GM19238 (cell line): ENCODE measurements around the gene CMTM4.
"Not testable (repeated sequence)": the region's sequence is repeated elsewhere in the genome, so short reads cannot be mapped to it uniquely, and the experiment has no call there.

Experiments used
- DNase-seq: peaks from one replicate; pipeline ENCODE4 v3.0.0; 2011; ENCODE audit warnings: low spot score; ENCODE audit not compliant: insufficient read length

Gene CMTM4

DNA sequence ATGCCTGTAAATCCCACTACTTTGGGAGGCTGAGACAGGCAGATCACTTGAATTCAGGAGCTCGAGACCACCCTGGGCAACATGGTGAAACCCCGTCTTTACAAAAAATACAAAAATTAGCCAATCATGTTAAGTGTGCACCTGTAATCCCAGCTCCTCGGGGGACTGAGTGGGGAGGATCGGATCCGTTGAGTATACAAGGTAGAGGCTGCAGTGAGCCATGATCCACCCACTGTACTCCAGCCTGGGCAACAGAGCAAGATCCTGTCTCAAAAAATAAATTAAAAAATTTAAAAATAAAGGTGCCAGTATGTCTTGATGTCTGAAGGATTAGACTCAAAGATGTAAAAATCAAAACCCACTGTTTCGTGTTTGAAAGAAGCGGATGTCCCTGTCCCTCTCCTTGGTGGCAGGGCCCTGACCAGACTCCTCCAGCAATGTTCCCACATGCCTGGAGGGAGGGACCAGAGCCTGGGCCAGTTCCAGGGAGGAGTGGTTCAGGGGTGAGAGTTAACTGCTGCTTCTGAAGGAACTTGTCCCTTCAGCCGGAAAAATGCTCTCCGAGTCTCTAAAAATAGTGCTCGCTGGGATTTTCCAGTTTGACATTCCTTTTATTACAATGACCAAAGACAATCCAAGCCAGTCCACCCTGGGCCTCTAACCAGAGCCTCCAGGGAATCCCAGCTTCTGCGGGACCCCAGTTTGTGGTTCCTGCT, 9.4 kb upstream of the CMTM4 start:
- DNase-seq, result no peak

DNA sequence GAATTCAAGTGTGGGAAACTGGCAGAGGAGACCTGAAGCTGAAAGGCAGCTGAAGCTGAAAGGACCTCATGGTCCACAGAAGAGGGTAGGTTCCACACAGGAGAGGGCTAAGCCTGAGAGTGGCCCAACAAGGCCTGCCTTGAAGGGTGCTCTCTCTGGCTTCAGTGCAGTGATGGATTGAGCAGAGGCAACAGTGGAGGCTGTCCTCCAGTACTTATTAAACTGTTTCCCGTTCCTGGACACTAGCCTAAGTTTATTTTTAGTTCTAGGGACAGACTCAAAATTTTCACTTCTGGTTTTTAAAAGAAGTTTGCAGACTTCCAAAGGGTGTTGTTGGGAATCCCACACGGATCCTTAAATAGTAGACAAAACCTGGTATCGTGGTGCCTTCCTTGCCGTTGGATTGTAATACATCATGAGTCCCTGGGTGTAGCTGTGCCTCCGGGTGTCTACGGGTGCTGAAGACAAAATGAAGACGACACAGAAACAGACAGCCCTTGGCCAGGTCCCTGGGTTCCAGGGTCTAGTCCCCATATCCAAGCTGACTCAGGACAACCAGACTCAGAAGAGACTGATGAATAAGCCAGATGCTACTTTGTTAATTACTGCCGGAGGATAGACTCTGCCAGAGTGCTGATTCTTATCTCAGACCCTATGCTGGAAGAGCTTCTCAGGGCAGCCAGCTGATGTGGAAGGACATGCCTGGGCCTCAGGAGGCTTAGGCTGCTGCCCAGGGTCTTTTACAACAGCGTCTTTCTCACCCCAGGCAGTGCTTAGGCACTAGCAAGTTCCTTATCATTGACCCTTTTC, 7.1 kb upstream of the CMTM4 start:
- no peak for DNase-seq

DNA sequence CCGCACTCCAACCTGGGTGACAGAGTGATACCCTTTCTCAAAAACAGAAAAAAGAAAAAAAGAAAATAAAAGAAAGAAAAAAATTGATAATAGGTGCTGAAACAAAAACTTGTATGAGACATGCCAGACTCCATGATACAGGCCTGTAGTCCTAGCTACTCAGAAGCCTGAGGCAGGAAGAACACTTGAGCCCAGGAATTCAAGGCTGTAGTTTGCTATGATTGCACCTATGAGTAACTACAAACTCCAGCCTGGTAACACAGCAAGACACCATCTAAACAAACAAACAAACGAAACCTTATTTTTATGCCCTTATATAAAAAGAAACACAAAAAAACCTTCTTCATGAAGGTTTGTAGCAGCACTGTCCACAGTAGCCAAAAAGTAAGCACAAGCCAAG, 5.0 kb upstream of the CMTM4 start:
- DNase-seq, result no peak

DNA sequence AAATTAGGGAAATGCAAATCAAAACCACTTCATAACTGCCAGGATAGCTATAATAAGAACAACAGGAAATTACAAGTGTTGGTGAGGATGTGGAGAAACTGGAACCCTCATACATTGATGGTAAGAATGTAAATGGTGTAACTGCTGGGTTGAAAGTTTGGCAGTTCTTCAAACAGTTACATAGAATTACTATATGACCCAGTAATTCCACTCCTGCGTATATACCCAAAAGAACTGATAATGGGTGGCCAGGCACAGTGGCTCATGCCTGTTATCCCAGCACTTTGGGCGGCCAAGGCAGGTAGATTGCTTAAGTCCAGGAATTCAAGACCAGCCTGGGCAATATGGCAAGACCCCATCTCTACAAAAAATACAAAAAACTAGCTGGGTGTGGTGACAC, 4.5 kb upstream of the CMTM4 start:
- DNase-seq, result no peak

DNA sequence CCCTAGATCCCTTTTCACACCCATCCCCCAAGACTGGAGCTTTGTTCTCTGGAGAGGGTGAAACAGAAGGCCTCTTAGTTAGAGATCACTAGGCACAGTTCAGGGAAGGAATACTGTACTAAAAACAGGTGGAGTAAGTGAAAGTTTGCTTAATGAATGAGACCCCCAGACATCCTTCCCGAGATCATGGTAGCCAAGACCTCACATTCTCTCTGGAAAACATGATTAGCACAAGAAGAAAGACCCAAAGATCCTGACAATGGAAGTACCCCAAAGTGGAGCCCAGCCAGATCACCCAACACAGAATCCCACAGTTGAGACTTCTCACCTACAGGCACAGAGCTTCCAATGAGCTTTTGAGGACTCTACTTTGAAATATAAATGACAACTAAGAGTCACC, 3.4 kb upstream of the CMTM4 start:
- DNase-seq, result no peak

DNA sequence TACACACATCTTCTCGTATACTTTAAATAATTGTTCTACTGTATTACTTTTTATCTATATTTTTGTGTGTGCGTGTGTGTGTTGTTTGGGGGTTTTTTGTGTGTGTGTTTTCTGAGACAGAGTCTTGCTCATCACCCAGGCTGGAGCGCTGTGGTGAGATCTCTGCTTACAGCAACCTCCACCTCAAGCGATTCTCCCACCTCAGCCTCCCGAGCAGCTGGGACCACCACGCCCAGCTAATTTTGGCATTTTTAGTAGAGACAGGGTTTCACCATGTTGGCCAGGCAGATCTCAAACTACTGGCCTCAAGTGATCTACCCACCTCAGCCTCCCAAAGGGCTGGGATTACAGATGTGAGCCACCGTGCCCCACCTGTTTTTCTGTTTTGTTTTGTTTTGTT, 1.5 kb upstream of the CMTM4 start:
- DNase-seq, result no peak

DNA sequence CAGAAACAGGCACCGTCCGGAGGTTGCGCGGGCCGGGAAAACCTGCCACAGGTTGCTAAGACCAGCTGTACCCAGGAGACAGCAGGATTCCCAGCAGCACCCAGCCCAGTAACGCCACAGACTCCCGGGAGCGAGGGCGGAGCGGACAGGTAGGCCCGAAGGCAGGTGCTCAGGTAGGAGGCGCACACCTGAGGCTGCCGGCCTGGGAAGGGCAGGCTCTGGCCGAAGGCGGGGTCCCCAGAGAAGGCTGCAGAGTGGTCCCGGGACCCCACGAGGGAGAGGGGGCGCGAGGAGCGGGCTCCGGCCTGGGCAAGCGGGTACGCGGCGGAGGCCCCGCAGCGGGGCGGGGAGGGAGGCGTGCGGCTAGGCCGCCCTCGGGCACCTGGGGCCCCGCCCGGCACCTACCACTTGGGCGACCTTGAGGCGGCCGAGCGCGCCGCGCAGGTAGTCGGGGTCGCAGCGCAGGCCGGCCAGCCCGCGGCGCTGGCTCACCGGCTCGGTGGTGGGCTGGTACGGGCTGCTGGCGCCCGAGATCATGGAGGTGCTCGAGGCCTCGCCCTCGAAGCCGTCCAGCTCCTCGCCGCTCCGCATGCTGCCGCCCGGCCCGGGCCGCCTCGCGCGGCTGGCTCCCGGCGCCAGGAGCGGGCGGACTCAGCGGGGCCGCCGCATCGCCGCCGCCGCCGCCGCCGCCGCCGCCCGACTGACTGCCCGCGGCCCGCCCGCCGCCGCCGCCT, 441 bp downstream of the CMTM4 start:
- DNase-seq, result no peak

DNA sequence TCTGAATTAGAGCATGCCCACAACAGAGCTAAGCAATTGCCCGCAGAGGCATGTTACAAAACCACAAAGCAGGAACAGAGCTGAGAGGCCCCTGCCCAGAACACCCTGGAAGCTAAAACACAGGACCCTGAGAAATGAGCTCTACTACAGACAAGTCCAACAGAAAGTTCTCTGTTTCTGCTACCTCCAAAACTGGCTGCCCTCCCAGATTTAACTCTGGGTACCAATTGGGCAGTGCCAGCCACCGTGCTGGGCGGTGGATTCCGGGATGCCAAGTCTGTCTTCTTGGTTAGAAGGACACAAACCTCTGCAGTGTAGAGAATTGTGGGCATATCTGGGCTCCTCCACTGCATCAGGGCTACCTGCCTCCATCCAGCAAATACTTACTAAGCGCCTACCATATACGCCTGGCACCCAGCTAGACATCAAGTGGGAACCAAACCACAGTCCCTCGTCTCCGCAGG, 1.0 kb downstream of the CMTM4 start:
- DNase-seq, result no peak

DNA sequence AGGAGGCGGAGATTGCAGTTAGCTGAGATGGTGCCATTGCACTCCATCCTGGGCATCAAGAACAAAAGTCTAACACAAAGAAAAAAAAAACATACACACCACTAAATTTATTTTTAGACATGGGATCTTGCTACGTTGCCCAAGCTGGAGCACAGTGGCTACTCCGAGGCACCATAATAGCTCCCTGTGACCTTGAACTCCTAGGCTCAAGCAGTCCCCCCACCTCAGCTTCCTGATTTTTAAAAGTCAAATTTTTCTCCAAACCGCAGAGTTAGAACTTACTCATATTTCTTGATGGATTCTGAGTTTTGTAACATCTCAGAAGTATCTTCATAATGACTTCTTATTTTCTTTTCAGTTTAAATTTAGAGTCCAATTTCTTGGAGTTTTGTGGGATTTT, 3.4 kb downstream of the CMTM4 start:
- DNase-seq, result no peak

DNA sequence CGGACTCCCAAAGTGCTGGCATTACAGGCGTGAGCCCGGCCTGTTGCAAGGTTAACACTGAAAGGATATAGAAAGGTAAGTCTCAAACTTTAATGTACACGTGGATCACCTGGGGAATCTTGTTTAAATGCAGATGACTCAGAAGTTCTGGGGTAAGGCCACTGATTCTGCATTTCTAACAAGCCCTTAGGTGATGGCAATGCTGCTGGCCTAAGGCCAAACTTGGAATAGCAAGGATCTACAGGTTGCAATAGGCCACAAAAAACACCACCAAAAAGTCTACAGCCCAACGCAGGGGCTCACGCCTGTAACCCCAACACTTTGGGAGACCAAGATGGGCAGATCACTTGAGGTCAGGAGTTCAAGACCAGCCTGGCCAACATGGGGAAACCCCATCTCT, 4.2 kb downstream of the CMTM4 start:
- DNase-seq, result no peak

DNA sequence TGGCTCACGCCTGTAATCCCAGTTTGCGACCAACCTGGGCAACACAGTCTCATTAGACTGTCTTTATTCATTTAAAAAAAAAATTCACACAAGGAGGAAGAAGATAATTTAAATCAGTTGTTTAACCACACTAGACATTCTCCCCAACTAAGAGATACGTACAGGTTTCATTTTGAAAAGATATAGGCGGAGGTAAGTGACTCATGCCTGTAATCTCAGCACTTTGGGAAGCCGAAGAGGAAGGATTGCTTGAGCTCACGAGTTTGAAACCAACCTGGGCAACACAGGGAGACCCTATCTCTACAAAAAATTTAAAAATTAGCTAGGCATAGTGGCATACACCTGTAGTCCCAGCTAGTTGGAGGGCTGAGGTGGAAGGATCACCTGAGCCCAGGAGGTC, 5.3 kb downstream of the CMTM4 start:
- no peak for DNase-seq

DNA sequence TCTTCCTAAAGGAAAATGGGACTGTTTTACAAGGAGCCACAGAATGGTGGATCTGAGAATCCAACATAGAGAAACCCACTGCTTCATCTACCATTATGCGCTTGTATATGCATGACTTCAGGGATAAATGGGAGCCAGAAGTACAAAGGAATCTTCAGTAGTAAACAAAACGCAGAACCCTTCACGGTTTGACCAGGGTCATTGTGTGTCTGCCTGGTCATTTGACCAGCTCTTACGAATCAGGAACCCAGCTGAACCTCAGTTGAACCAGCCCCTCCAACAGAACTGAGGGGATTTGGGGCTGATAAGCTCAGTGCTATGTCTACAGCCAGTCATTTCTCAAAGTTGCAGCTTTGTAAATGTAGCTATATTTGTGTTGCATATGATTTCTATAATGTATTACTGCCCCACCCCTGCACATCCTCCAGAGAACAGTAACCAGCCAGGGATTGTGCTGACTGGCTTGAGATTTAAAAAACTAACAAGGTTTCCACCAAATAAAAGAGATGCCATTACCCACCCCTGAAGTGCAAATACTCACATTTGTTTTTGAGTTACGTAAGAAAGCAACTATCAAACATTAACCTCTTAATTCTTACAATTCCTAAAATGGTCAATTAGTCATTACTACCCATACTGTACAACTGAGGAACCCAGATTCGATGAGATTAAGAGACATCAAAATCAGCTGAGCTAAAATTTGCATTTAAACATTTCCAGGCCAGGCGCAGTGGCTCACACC, 6.3 kb downstream of the CMTM4 start:
- DNase-seq, result no peak

DNA sequence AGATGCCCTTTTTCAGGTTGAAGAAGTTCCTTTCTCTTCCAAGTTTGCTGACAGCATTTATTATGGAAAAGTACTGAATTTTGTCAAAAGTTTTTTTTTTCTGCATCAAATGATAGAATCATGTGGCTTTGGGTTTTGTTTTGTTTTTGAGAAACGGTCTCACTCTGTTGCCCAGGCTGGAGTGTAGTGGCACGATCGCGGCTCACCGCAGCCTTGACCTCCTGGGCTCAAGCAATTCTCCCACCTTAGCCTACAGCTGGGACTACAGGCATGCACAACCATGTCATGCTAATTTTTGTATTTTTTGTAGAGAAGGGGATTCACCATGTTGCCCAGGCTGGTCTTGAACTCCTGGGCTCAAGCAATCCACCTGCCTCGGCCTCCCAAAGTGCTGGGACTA, 7.3 kb downstream of the CMTM4 start:
- no peak for DNase-seq

DNA sequence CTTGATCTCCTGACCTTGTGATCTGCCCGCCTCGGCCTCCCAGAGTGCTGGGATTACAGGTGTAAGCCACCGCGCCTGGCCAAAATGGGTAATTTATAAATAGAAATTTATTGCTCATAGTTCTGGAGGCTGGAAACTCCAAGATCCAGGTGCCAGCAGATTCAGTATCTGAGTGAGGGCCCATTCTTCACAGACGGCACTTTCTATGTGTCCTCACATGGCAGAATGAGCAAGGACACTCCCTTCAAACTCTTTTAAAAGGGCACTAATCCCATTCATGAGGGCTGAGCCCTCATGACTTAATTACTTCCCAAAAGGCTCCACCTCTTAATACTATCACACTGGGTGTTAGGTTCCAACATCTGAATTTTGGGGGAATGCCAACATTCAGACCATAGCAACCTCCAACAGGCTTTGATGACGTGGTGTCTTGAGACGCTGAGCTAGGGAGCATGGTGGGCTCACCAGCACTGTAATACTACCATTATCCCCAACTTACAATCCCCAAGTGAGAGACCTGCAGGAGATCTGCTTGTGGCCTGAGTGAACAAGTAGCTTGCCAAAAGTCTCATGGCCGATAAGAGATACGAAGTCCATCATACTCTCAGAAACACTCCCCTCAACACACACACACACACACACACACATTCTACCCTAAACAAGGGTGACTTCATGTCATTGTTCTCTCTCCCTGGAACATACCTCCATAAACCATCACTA, 8.5 kb downstream of the CMTM4 start:
- DNase-seq, result no peak

DNA sequence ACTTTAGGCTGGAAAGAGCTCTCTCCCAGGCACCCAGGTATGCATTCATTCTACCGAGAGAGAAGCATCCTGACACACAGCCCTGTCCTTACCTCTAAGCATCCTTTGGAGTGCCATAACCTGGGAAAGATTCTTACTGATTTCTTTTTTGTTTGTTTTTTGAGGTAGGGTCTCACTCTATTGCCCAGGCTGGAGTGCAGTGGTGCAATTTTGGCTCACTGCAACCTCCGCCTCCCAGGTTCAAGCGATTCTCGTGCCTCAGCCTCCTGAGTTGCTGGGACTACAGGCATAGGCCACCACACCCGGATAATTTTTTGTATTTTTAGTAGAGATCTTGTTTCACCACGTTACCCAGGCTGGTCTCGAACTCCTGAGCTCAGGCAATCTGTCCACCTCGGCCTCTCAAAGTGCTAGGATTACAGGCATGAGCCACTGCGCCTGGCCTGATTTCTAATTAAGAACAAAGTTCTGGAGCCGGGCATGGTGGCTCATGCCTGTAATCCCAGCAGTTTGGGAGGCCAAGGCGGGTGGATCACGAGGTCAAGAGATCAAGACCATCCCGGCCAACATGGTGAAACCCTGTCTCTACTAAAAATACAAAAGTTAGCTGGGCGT, 10.9 kb downstream of the CMTM4 start:
- DNase-seq, result not testable (repeated sequence)

DNA sequence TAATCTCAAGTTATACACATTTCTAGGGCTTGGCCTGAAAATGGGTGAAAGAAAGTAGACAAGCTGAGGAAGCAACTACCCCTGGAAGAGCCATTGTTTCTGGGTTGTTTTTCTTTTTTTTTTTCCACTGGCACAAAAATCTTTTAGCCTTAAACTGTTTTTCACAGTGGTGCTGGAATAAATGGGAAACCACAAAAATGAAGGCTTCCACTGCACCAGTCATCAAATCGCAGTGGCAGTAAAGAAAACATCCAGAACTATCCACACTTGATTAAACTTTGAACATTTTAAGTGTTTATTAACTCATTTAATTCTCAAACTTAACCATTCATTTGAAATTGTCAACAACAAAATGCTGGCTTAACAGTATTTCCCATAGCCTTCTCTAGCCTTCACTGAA, 14.3 kb downstream of the CMTM4 start:
- DNase-seq, result no peak

DNA sequence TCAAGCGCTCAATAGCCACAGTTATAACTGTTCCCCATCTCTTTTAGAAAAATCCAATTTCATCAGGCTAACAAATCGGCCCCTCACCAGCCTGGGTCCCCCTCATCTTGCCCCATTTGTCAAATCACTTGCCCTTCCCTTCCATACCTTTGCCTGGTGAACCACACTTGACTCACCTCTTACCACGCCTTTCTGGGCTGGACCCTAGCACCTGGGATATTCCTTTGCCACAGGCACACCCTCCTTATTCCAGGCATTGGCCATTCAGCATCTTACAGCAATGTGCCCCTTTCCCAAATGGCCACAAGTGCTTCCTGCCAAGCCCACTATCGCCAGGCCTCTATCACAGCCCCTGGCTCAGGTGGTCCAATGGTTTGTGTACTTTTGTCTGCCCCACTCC, 14.9 kb downstream of the CMTM4 start:
- DNase-seq, result no peak

DNA sequence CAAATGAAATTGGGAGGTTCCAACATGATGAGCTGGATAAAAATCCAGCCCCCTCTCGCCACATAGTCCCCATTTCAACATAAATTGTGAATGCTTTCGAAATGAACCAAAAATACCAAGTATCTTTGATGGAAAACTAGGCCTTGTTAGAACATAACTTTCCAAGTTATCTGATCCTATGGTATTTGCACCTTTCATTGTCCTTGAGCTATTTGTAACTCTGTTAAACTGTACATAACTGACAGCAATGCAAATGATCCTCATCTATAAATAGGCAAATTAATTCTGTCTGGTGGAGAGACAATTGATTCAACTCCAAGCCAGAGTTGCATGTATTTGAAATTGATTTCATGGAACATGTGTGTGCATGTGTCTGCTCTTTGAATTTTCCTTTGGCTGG, 18.2 kb downstream of the CMTM4 start:
- no peak for DNase-seq

DNA sequence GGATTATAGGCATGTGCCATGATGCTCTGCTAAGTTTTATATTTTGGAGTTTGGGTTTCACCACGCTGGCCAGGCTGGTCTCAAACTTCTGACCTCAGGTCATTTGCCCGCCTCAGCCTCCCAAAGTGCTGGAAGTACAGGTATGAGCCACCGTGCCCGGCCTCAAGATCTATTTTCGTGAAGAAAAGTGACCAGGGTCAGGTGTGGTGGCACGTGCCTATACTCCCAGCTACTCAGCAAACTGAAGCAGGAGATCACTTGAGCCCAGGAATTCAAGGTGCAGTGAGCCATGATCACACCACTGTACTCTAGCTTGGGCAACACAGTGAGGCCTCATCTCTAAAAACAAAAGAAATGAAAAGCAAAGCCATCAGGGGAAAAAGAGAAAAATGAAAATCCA, 18.7 kb downstream of the CMTM4 start:
- no peak for DNase-seq

DNA sequence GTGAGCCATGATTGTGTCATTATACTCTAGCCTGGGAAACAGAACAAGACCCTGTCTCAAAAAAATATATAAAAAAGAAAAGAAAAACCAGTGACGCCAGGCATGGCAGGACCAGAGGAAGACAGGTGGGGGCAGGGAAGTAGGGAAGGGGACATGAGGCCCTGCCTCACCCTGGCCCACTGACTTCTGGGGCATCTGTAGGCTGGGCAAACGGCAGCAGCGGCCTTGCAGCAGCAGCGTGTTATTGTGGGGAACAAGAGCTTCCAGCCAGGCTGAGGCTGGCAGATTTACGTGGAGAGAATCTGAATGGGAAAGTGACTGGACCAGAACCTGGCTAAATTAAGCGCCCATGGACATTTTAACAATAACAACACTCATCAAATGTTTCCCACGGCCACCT, 19.4 kb downstream of the CMTM4 start:
- DNase-seq, result no peak

DNA sequence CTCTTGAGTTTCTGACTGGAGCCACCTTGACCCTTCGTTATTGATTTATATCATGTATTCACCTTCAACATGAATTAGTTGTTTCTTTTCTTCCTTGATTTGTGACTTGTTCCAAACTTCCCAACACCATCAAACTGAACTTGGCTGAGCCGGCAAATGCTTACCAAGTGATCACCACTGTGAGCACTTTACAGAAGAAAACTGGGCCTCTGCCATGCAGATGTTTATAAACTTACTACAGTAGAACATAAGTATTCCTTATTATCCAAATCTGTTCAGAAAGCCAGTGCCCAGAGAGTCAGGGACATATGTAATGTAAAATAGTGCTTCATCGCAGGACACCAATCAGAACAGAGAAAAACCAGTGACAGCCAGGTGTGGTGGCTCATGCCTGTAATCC, 19.9 kb downstream of the CMTM4 start:
- DNase-seq, result no peak
